ENCODE data around the gene MAP7. TPM values are rescaled to one million over a fixed set of nuclear protein-coding genes. Genes with fewer than 3 reads are reported as not detected.

MAP7 gene
- total and polyA plus RNA-seq, 10 donors, result 0.67 to 4.9 (median 3.0) TPM

- Histone ChIP-seq H3K36me3 (peaks cover 0 to 16% (median 6%) of the 10 kb centered on the region in 6 donors), H3K4me3 (no peak overlapping the region), H3K27me3 (replicated peaks in 1 of 7) (no peaks in the 10 kb centered on the region), H3K27ac (no peak overlapping the region), H3K9me3 (no peaks in the 10 kb centered on the region), H3K4me1 (no peaks in the 10 kb centered on the region)
- WGBS, 5 donors, result 82 to 94% (median 86%) methylated on average over 6 of the region's 6 CpGs
- intact Hi-C loops (cut with DNase I; ENCODE audit: low total_unique reads), result no loop called here
- no peak for TF ChIP-seq CTCF (IDR thresholded peaks at IDR 0.05 in 8 of 11, conservative IDR thresholded peaks at IDR 0.05 in 3 of 11)
- TF ChIP-seq POLR2A (IDR thresholded peaks at IDR 0.05), result no peak
- DNase-seq, result no peak
Measured at GRCh38 chr6:136359851-136360250, 190.4 kb downstream of the MAP7 start.

DNA sequence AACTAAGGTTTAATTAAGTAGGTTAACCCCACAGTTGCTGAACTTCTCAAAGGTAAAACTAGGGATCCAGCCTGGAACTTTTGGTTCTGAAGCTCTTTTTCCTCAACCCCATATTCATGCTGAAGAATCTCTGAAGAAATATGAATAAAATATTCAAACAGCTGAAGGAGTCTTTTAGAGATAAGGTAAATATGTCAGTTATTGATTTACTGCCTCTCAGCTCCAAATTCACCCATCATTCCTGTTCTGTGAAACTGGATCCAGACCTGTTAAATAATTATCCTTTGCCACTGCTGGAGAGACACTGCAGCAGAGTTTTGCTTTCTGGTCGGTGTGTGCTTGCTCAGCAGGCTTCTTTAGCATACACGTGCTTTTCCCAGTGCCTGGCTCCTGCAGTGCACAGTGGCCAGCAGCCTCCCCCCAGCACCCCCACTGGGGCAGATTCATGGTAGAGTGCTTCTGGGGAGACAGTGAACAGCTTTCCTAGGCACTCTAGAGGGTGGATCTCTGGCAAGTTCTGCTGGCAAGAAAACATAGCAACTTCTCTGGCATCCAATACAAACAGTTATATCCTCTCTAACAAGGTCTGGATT is 198.6 kb downstream of the MAP7 start:
- 58 to 81% (median 69%) methylated on average over 2 of the region's 2 CpGs for WGBS, 5 donors
- H3K27me3 ChIP-seq (replicated peaks in 1 of 7), result no peaks in the 10 kb centered on the region
- intact Hi-C loops (cut with DNase I; ENCODE audit: low total_unique reads), result no loop called here
- H3K4me1 ChIP-seq, result no peaks in the 10 kb centered on the region
- TF ChIP-seq CTCF (IDR thresholded peaks at IDR 0.05 in 8 of 11, conservative IDR thresholded peaks at IDR 0.05 in 3 of 11) (no peak), POLR2A (IDR thresholded peaks at IDR 0.05) (no peak), POLR2AphosphoS5 (IDR thresholded peaks at IDR 0.05) (no peak)
- no peaks in the 10 kb centered on the region for H3K36me3 ChIP-seq
- no peak overlapping the region for H3K27ac ChIP-seq
- no peak for DNase-seq
- no peak overlapping the region for H3K4me3 ChIP-seq
- no peaks in the 10 kb centered on the region for H3K9me3 ChIP-seq

DNA sequence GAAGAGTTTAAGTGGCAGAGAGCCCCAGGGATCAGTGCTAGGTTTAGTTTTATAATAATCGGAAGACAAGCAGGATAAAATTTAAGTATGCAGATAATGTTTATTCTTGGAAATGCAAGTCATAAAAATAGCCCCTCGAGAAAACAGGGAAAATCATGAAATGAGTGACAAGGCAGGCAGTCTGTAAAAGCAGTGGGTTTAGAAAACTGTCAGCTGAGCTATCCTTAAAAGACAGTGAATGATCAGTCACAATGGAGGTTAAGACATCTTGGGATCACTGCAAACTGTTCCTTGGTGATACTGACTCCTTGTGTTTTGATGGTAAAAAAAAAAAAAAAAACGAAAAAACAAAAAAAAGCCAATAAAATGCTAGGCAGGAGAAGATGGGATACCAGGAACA is 199.3 kb downstream of the MAP7 start:
- 69 to 85% (median 77%) methylated on average over 3 of the region's 3 CpGs for WGBS, 5 donors
- Histone ChIP-seq H3K9me3 (no peaks in the 10 kb centered on the region), H3K27me3 (replicated peaks in 1 of 7) (no peaks in the 10 kb centered on the region), H3K4me3 (no peak overlapping the region), H3K4me1 (no peaks in the 10 kb centered on the region), H3K27ac (no peak overlapping the region), H3K36me3 (no peaks in the 10 kb centered on the region)
- DNase-seq, result no peak
- TF ChIP-seq POLR2A (IDR thresholded peaks at IDR 0.05), result no peak
- TF ChIP-seq CTCF (IDR thresholded peaks at IDR 0.05 in 8 of 11, conservative IDR thresholded peaks at IDR 0.05 in 3 of 11), result no peak
- no peak for TF ChIP-seq POLR2AphosphoS5 (IDR thresholded peaks at IDR 0.05)
- intact Hi-C loops (cut with DNase I; ENCODE audit: low total_unique reads), result no loop called here

DNA sequence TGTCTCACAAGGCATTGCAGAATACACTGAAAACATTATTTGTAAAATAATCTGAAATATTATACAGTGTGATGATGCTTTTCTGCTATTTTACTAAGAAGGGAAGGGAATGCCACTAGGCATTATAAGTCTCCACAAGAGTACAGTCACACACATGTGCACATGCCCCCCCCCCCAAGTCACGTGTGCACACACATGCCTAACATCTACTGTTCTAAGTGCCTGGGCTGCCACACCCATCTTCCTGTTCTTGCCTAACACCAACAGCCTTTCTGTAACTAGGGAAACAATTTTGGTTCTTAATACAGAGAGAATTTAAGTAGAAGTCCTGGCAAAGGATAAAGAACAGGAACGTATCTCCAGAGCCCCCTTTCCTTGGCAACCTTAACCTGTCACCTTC is 202.4 kb downstream of the MAP7 start:
- TF ChIP-seq POLR2AphosphoS5 (IDR thresholded peaks at IDR 0.05) (no peak), POLR2A (IDR thresholded peaks at IDR 0.05) (no peak), CTCF (IDR thresholded peaks at IDR 0.05 in 8 of 11, conservative IDR thresholded peaks at IDR 0.05 in 3 of 11) (no peak)
- Histone ChIP-seq H3K9me3 (no peaks in the 10 kb centered on the region), H3K4me1 (no peaks in the 10 kb centered on the region), H3K4me3 (no peak overlapping the region), H3K36me3 (peaks cover 0 to 6% (median 0%) of the 10 kb centered on the region in 6 donors), H3K27ac (no peak overlapping the region), H3K27me3 (replicated peaks in 1 of 7) (no peaks in the 10 kb centered on the region)
- intact Hi-C loops (cut with DNase I; ENCODE audit: low total_unique reads), result no loop called here
- DNase-seq, result no peak
- whole genome bisulfite sequencing, 5 donors, result 45 to 83% (median 64%) methylated on average over 2 of the region's 2 CpGs
